ENCODE measurements around the gene TNFRSF1B.

The TNFRSF1B gene

DNA sequence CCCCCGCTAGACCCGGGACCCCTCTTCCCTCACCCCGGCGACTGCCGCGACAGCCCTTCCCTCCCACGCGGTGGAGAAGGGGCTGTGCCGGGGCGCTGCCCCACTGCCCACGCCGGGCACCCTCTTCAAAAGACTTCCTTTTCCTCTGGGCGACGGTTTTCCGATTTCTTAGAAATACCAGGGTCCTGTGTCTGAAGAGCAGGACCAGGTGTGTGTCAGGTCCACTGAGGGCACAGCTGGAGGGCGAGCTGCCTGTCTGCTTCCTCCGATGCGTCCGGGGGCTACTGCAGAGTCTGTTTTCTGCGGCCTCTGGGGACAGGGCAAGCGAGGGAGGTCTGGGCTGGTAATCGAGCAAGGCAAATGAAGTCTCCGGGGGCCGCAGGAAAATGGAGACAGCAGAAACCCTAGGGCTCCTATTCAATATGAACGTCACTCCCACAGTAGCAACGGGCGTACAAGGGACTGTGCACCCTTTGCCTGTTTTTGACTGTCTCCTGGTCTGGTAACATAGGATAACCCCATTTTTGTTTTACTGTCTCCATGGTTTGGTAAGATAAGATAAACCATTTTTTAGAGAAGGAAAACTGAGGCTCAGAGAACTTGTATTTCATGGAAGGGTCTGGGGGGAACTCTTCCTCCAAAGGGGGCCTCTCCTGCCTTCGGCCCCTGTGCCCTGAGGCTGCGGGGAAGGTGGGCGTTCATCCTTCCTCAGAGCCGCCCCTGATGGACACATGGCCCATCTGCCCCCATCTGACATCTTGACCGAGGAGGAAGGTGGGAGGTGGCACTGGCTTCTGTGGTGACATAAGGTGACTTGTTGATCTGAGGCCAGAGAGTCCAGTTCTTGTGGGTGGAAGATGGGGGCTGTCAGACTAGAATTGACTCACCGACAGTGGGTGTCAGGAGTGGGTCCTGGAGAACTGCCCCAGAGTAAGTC lies 970 bp downstream of the TNFRSF1B start:
- peak overlapping the region; percentile 77 for H3K4me3 ChIP-seq (replicated peaks; ENCODE audit: low read depth, low read length)
- no peak for DNase-seq (ENCODE audit: low read depth)
- TF ChIP-seq, protein P1, sequence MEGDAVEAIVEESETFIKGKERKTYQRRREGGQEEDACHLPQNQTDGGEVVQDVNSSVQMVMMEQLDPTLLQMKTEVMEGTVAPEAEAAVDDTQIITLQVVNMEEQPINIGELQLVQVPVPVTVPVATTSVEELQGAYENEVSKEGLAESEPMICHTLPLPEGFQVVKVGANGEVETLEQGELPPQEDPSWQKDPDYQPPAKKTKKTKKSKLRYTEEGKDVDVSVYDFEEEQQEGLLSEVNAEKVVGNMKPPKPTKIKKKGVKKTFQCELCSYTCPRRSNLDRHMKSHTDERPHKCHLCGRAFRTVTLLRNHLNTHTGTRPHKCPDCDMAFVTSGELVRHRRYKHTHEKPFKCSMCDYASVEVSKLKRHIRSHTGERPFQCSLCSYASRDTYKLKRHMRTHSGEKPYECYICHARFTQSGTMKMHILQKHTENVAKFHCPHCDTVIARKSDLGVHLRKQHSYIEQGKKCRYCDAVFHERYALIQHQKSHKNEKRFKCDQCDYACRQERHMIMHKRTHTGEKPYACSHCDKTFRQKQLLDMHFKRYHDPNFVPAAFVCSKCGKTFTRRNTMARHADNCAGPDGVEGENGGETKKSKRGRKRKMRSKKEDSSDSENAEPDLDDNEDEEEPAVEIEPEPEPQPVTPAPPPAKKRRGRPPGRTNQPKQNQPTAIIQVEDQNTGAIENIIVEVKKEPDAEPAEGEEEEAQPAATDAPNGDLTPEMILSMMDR (IDR thresholded peaks at IDR 0.05; ENCODE audit: low read length, missing control alignments) = no peak

DNA sequence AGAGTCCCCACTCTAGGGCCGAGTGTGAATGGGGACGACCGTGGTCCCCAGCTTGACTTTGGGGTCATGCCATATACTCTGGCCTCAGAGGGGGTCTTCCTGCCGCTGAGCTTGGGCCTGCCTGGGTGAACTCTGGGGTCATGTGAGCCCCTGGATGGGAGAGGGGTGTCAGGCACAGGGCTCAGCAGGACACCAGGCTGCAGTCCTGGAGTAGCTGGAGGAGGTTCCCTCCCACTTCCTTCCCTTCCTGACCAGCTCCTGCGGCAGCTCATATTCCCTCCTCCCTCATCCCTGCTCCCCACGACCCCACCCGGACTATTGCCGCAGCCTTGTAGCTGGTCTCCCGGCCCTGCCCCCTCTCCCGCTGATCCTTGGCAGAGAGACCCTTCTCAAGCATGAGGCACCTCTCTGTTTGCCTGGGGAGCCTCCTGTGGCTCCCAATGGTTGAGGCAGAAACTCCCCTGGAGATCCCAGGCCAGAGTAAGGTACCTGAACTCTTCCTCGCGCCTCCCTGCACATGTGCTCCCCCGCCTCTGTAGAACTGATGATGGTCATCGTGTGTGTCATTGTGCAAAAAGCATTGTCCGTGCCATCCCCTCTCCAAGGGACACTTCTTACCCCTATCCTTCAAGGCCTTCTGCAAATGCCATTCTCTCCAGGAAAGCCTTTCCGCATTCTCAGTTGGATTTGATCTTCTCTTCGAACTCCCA lies 1.8 kb downstream of the TNFRSF1B start:
- TF ChIP-seq, protein P1 (IDR thresholded peaks at IDR 0.05; ENCODE audit: low read length, missing control alignments) = no peak
- peak; percentile 35 for DNase-seq (ENCODE audit: low read depth)
- peak overlapping the region; percentile 77 for H3K4me3 ChIP-seq (replicated peaks; ENCODE audit: low read depth, low read length)

DNA sequence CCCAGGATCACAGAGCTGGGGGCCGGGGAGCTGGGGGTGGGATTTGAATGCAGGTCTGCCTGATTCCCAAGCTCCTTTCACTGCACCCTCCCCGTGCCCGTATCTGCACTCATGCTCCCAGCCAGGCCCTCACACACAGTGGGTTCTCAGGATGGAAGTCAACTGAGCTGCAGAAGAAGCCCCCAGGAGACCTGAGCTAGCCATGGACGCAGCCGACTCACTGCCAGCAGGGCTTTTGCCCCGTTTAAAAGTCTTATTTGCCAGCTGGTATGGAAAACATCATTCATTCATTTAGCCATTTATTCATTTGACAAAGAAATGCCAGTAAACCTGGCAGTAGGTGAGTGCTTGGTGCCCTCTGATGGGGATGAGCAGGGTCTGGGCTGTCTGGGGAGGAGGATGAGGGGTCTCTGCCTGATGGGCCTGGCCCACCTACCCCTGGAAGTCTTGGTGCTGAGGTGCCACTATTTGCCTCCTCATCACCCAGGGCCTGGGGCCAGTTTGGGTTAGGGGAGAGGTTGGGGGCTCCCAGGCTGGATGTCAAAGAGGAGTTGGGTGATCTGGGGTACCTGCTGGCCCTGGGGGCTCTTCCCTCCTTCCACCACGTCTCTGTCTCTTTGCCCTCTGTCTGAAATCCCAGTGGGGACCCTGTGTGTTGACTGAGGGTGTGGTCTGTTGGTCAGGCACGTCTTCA lies 2.8 kb downstream of the TNFRSF1B start:
- TF ChIP-seq, protein P1 (IDR thresholded peaks at IDR 0.05; ENCODE audit: low read length, missing control alignments) = no peak
- H3K4me3 ChIP-seq (replicated peaks; ENCODE audit: low read depth, low read length) = no peak overlapping the region
- no peak for DNase-seq (ENCODE audit: low read depth)

DNA sequence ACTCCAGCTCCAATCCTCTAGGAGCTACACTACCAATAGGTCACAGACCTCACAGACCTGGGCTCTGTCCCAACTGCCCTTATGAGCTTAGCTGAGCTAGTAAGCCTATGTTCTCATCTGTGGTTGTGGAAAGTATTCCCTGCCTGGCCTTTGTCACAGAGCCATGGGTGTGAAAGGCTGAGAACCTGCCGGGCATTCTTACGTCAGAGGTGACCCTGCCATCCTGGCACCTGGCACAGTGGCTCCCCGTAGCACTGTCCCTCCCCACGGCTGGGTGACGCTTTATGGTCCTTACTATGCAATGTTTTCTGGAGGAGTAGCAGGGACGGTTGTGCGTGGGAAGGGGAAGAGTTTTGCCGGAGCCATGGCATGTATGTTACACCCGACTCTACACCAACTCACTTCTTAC lies 3.5 kb downstream of the TNFRSF1B start:
- no peak overlapping the region for H3K4me3 ChIP-seq (replicated peaks; ENCODE audit: low read depth, low read length)
- TF ChIP-seq, protein P1 (IDR thresholded peaks at IDR 0.05; ENCODE audit: low read length, missing control alignments) = no peak
- DNase-seq (ENCODE audit: low read depth) = no peak

DNA sequence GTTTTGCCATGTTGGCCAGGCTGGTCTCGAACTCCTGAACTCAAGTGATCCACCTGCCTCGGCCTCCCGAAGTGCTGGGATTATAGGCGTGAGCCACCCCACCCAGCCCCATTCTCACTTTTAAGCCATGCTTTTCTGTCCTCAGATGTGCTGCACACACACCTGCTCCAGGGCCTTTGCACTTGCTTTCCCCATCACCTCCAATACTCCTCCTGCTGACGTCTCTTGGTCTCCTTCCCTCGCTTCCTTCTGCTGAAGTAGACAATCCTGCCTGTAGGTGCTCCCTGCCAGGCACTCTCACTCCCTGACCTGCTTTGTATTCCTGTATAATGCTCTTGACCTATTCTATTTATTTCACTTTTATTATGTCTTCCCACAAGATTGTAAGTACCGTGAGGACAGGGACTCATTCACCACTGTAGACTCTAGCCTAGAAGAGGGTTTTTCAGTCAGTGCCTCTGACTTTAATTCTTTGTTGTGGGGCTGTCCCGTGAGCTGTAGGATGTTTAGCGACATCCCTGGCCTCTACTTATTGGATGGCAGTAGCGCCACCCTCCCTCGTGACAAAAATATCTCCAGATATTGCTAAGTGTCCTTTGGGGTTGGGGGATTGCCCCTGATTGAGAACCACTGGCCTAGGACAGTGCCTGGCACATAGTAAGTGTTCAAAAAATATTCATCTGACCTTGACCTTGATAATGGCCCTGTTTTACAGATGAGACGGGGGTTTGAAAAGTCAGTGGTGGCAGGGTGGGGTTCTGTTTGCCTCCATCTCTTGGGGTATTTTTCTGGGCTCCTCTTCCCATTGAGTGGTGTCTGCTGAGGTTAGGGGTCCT lies 4.6 kb downstream of the TNFRSF1B start:
- no peak for DNase-seq (ENCODE audit: low read depth)
- TF ChIP-seq, protein P1 (IDR thresholded peaks at IDR 0.05; ENCODE audit: low read length, missing control alignments) = no peak
- no peak overlapping the region for H3K4me3 ChIP-seq (replicated peaks; ENCODE audit: low read depth, low read length)
